Gastroesophageal sphincter (tissue), 4 donors: ENCODE data around the gene SLC38A10. TPM values are rescaled to one million over a fixed set of nuclear protein-coding genes. Genes with fewer than 3 reads are reported as not detected.

Source experiments
- ATAC-seq: fragments of 150-250 bp; one replicate; pipeline ENCODE4 v1.9.1; 2016; ENCODE audit warnings: mild to moderate bottlenecking, moderate library complexity
- H3K27ac ChIP-seq, 4 donors: fragments of 200-600 bp; sonication (generic) in 3 of 4; 1 replicate in 3 of 4; 2 replicates in 1 of 4; pipeline ENCODE4 v1.5.1; 2016 to 2019
- H3K27me3 ChIP-seq: fragments of 200-600 bp; sonication (generic); one replicate; pipeline ENCODE4 v1.5.1; 2019
- H3K36me3 ChIP-seq, 2 donors: fragments of 200-600 bp; sonication (generic); one replicate each; pipeline ENCODE4 v1.5.1; 2019; ENCODE audit warnings: control low read depth in 1 of 2
- H3K4me1 ChIP-seq, 3 donors: fragments of 200-600 bp; sonication (generic); 1 replicate in 2 of 3; 2 replicates in 1 of 3; pipeline ENCODE4 v1.5.1; 2016 to 2019; ENCODE audit warnings: control low read depth in 2 of 3
- H3K4me3 ChIP-seq, 2 donors: fragments of 200-600 bp; sonication (generic); one replicate each; pipeline ENCODE4 v1.5.1; 2019; ENCODE audit warnings: mild to moderate bottlenecking in 1 of 2, moderate library complexity in 1 of 2
- H3K9me3 ChIP-seq, 3 donors: fragments of 200-600 bp; sonication (generic); one replicate each; pipeline ENCODE4 v1.5.1; 2017 to 2019; ENCODE audit warnings: control low read depth in 2 of 3
- EP300 ChIP-seq: sonication (generic); formaldehyde crosslinking; IDR thresholded peaks from one replicate; pipeline ENCODE4 v1.6.1; 2017; ENCODE audit warnings: antibody characterized with exemption, mild to moderate bottlenecking
- POLR2A ChIP-seq, 2 donors: fragments of 450-650 bp; IDR thresholded peaks; one replicate each; pipeline ENCODE4 v1.6.1; 2017; ENCODE audit warnings: antibody characterized with exemption in 2 of 2, mild to moderate bottlenecking in 2 of 2, moderate library complexity in 1 of 2
- POLR2AphosphoS5 ChIP-seq: sonication (generic); formaldehyde crosslinking; IDR thresholded peaks from one replicate; pipeline ENCODE4 v1.6.1; 2017; ENCODE audit warnings: antibody characterized with exemption
- WGBS, 2 donors: methylation state at CpG; one replicate each; pipeline ENCODE4 v1.1.5; 2018; ENCODE audit warnings: low coverage in 1 of 2; 5-methylcytosine and 5-hydroxymethylcytosine counted together
- total RNA-seq, 4 donors: library from RNA; depleted of rRNA; stranded (reverse); fragments of >200 nt; gene quantifications; one replicate each; pipeline ENCODE4 v1.1.0, GENCODE V29; 2016
- TF ChIP-seq, protein P1 (sequence below), 4 experiments: fragments of 200-600 bp in 2 of 4; fragments of 450-650 bp in 2 of 4; sonication (generic) in 1 of 4; IDR thresholded peaks; one replicate each; pipeline ENCODE4 v1.5.1; 2017 to 2019; ENCODE audit warnings: antibody characterized with exemption in 4 of 4, mild to moderate bottlenecking in 2 of 4, moderate library complexity in 2 of 4

Gene SLC38A10
- total RNA-seq, 4 donors from 2014 or later, result 70.5 to 99.6 (median 81.8) TPM

DNA sequence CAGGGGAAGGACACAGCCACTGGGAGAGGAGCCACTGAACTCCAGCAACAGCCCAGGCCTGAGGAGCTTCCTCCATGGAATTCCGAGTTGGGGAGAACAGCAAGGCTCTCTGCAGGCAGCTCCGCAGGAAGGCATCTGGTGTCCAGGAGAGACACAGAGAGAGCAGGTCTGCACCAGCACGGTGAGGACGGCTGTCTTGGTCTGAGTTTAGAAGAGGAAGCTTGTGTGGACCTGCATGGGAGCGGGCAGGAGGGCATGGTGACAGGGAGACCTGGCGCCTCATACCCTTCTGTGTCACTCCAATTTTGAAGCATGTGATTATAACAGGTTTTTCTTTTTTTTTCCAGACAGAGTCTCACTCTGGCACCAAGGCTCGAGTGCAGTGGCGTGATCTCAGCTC, 6.4 kb downstream of the SLC38A10 start:
- H3K27me3 ChIP-seq, result no peaks in the 10 kb centered on the region
- H3K36me3 ChIP-seq, result peaks cover 0 to 56% of the 10 kb centered on the region in 2 donors
- no peak for ATAC-seq
- WGBS, 2 donors, result 79% methylated on average over 8 of the region's 8 CpGs; no CpG with 5 or more reads in 1 of the 2 donors
- H3K4me1 ChIP-seq, result peaks cover 0 to 59% (median 19%) of the 10 kb centered on the region in 3 donors
- no peak for TF ChIP-seq EP300
- TF ChIP-seq POLR2AphosphoS5, result no peak
- TF ChIP-seq, protein P1, sequence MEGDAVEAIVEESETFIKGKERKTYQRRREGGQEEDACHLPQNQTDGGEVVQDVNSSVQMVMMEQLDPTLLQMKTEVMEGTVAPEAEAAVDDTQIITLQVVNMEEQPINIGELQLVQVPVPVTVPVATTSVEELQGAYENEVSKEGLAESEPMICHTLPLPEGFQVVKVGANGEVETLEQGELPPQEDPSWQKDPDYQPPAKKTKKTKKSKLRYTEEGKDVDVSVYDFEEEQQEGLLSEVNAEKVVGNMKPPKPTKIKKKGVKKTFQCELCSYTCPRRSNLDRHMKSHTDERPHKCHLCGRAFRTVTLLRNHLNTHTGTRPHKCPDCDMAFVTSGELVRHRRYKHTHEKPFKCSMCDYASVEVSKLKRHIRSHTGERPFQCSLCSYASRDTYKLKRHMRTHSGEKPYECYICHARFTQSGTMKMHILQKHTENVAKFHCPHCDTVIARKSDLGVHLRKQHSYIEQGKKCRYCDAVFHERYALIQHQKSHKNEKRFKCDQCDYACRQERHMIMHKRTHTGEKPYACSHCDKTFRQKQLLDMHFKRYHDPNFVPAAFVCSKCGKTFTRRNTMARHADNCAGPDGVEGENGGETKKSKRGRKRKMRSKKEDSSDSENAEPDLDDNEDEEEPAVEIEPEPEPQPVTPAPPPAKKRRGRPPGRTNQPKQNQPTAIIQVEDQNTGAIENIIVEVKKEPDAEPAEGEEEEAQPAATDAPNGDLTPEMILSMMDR (IDR thresholded peaks at IDR 0.05), result no peak
- no peak for TF ChIP-seq POLR2A (IDR thresholded peaks at IDR 0.05)
- no peaks in the 10 kb centered on the region for H3K9me3 ChIP-seq
- no peak overlapping the region for H3K4me3 ChIP-seq
- no peak overlapping the region for H3K27ac ChIP-seq

DNA sequence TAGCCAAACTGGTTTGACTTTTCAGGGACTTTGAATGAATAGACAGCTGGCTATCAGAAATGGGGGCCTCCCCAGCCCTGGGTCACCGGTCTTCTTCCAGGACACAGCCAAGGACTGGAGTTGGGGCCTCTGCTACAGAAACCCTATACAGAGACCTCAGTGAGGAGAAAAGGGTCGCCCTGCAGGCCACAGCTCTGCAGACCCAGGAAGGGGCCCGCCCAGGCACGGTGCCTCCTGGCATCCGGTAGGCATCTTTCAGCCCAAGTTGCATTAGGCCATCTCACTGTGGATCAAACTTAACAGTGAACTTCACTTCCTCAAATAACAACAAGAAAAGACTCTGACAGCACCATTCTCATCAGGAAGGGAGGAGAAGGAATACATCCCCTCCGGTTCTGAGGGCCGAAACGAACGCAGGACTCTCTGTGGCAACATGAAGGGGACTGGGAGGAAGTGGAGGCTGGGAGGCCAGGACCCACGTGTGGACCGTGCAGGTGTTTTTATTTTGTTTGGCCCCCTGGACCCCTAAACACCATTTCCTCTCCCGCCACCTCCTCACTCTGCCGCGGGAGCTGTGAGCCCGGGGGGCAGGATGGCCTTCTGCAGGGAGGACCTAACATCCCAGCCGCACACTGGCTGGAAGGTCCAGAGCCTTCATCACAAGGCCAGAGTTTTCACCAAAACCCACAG, 7.2 kb downstream of the SLC38A10 start:
- H3K4me1 ChIP-seq, result peaks cover 0 to 50% (median 16%) of the 10 kb centered on the region in 3 donors
- H3K9me3 ChIP-seq, result no peaks in the 10 kb centered on the region
- no peaks in the 10 kb centered on the region for H3K27me3 ChIP-seq
- 67 to 75% methylated on average over 3 to 11 of the region's 16 CpGs for WGBS, 2 donors
- TF ChIP-seq POLR2AphosphoS5, result no peak
- TF ChIP-seq, protein P1 (IDR thresholded peaks at IDR 0.05), result no peak
- no peak for TF ChIP-seq POLR2A (IDR thresholded peaks at IDR 0.05)
- TF ChIP-seq EP300, result no peak
- peak overlapping the region in 1 of 4 donors; percentile 17 for H3K27ac ChIP-seq
- peaks cover 0 to 64% of the 10 kb centered on the region in 2 donors for H3K36me3 ChIP-seq
- no peak for ATAC-seq
- H3K4me3 ChIP-seq, result no peak overlapping the region

DNA sequence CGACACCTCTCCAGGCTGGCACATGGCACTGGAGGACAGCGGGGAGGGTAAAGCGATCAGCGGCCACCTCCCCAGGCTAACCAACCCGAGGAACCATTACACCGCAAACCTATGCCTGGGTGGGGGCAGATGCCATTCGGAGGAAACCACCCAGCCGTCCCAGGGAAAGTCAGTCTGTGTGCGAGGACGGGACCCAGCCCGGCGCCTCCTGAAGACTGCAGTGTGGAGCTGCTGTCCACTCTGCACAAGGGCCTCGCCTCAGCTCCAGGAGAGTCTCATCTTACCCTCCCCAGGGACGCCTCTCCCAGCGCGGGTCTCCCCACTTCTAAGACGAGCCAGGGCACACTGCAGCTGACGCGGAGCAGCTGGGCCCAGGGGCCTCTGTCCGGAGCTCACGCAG, 8.0 kb downstream of the SLC38A10 start:
- TF ChIP-seq EP300 (no peak), POLR2AphosphoS5 (no peak), POLR2A (IDR thresholded peaks at IDR 0.05) (no peak)
- TF ChIP-seq, protein P1 (IDR thresholded peaks at IDR 0.05), result no peak
- no peaks in the 10 kb centered on the region for H3K27me3 ChIP-seq
- WGBS, 2 donors, result 88 to 93% methylated on average over 4 of the region's 21 CpGs
- peaks cover 0 to 43% (median 16%) of the 10 kb centered on the region in 3 donors for H3K4me1 ChIP-seq
- H3K36me3 ChIP-seq, result peaks cover 0 to 72% of the 10 kb centered on the region in 2 donors
- H3K9me3 ChIP-seq, result no peaks in the 10 kb centered on the region
- H3K27ac ChIP-seq, result peak overlapping the region in 2 of 4 donors; percentile 17 to 74
- H3K4me3 ChIP-seq, result no peak overlapping the region
- no peak for ATAC-seq

DNA sequence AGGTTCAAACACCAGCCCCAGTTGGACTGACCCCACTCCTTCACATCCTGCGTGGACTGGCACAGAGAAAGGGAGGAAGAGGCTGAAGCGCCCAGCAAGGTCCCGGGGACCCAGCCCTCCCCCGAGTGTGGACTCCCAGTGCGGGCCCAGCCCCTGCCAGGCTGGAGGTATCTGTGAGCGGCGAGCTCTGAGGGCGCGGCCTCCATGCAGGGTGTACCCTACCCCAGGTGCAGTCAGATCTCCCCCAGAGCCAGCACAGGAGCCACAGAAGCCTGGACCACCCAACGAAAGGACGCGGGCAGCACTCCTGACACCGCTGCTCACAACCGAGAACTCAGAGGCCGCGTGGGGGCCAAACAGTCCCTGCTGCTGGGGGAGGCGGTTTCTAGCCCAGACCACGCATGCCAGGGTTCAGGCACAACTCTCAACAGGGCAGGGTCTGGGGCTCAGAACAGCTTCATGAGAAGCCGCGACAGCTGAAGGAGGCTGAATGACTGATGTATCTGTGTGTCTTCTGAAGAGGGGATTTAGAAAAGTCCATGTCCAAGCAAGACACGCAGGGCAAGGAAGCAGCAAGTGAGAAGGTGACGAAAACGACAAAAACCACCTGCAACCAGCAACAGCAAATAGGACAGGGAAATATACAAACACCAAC, 8.5 kb downstream of the SLC38A10 start:
- no peak overlapping the region for H3K4me3 ChIP-seq
- TF ChIP-seq, protein P1 (IDR thresholded peaks at IDR 0.05), result no peak
- TF ChIP-seq POLR2AphosphoS5 (no peak), POLR2A (IDR thresholded peaks at IDR 0.05) (no peak), EP300 (no peak)
- ATAC-seq, result no peak
- H3K27me3 ChIP-seq, result no peaks in the 10 kb centered on the region
- H3K36me3 ChIP-seq, result peaks cover 0 to 77% of the 10 kb centered on the region in 2 donors
- H3K27ac ChIP-seq, result peak overlapping the region in 3 of 4 donors; percentile 72 to 74 (median 74)
- 83 to 87% methylated on average over 1 to 3 of the region's 23 CpGs for WGBS, 2 donors
- H3K4me1 ChIP-seq, result peaks cover 0 to 38% (median 16%) of the 10 kb centered on the region in 3 donors
- no peaks in the 10 kb centered on the region for H3K9me3 ChIP-seq
